DOHH2 (cell line): ENCODE measurements around the gene MARK4.

Experiments
- H3F3A ChIP-seq: fragments of 200-600 bp; sonication (generic), shearing (Covaris generic); 2 replicates; pipeline ENCODE4 v1.6.0; 2016; ENCODE audit warnings: antibody characterized with exemption, mild to moderate bottlenecking; ENCODE audit not compliant: control insufficient read depth, insufficient read depth
- H3K27ac ChIP-seq: fragments of 200-600 bp; sonication (generic); 2 replicates; pipeline ENCODE4 v1.5.1; 2014; ENCODE audit warnings: low read depth, mild to moderate bottlenecking, low read length, moderate library complexity
- H3K27me3 ChIP-seq: fragments of 200-600 bp; sonication (generic); 2 replicates; pipeline ENCODE4 v1.6.1; 2014; ENCODE audit warnings: mild to moderate bottlenecking, low read length, mixed read lengths; ENCODE audit not compliant: control insufficient read depth
- H3K36me3 ChIP-seq: fragments of 200-600 bp; sonication (generic); 2 replicates; pipeline ENCODE4 v1.6.1; 2014; ENCODE audit warnings: mild to moderate bottlenecking, low read length, moderate library complexity, mixed read lengths; ENCODE audit not compliant: control insufficient read depth
- H3K4me1 ChIP-seq: fragments of 200-600 bp; sonication (generic); 2 replicates; pipeline ENCODE4 v1.6.1; 2014; ENCODE audit warnings: mild to moderate bottlenecking, low read length, mixed read lengths; ENCODE audit not compliant: control insufficient read depth
- H3K4me2 ChIP-seq: fragments of 200-600 bp; sonication (generic); 2 replicates; pipeline ENCODE4 v1.6.0; 2014; ENCODE audit warnings: mild to moderate bottlenecking, low read length, moderate library complexity
- H3K4me3 ChIP-seq: fragments of 200-600 bp; sonication (generic); 2 replicates; pipeline ENCODE4 v1.5.1; 2014; ENCODE audit warnings: mild to moderate bottlenecking, low read length, mixed read lengths
- H3K79me2 ChIP-seq: fragments of 200-600 bp; sonication (generic); 2 replicates; pipeline ENCODE4 v1.6.1; 2014; ENCODE audit warnings: mild to moderate bottlenecking, low read length, mixed read lengths; ENCODE audit not compliant: control insufficient read depth
- H3K9me2 ChIP-seq: fragments of 200-600 bp; sonication (generic); replicated peaks from 2 replicates; pipeline ENCODE4 v1.6.1; 2014; ENCODE audit warnings: mild to moderate bottlenecking, low read length, mixed read lengths; ENCODE audit not compliant: control insufficient read depth
- H3K9me3 ChIP-seq: fragments of 200-600 bp; sonication (generic); 2 replicates; pipeline ENCODE4 v1.6.1; 2014; ENCODE audit warnings: antibody characterized with exemption, low read length, mixed read lengths; ENCODE audit not compliant: control insufficient read depth, insufficient read depth
- H4K20me1 ChIP-seq: fragments of 200-600 bp; sonication (generic); 2 replicates; pipeline ENCODE4 v1.6.0; 2014; ENCODE audit warnings: low read depth, mild to moderate bottlenecking, antibody characterized with exemption, low read length, moderate library complexity; ENCODE audit not compliant: control insufficient read depth, insufficient read depth
- EZH2phosphoT487 ChIP-seq: fragments of 200-600 bp; sonication (generic); IDR thresholded peaks from 2 replicates; pipeline ENCODE4 v1.6.1; 2017; ENCODE audit warnings: borderline replicate concordance, mild to moderate bottlenecking, antibody characterized with exemption, low read length, moderate library complexity, mixed read lengths
- TF ChIP-seq, protein P1 (sequence below): fragments of 200-600 bp; sonication (generic); IDR thresholded peaks from one replicate; pipeline ENCODE4 v1.5.1; 2014; ENCODE audit warnings: antibody characterized with exemption, mild to moderate bottlenecking, low read depth, low read length; ENCODE audit not compliant: poor library complexity, severe bottlenecking

MARK4 gene

DNA sequence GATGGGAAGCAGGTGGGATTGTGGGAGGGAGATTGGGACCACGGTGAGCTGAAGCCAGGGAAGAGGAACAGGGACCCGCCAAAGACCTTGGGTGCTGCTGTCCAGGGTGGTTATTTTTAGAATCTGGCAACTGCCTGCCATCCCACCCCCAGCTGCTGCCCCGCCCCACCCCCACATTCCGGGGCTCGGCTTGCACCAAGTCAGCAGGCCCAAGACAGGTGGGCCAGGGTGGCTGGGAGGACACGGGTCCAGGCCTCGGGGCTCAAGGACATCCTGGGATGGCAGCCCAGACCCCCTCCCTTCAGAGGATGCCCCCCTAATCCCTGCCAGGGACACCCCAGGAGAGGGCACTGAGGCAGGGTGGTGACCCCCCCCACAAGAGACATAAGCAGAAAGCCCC lies 70.8 kb downstream of the MARK4 start:
- TF ChIP-seq, protein P1, sequence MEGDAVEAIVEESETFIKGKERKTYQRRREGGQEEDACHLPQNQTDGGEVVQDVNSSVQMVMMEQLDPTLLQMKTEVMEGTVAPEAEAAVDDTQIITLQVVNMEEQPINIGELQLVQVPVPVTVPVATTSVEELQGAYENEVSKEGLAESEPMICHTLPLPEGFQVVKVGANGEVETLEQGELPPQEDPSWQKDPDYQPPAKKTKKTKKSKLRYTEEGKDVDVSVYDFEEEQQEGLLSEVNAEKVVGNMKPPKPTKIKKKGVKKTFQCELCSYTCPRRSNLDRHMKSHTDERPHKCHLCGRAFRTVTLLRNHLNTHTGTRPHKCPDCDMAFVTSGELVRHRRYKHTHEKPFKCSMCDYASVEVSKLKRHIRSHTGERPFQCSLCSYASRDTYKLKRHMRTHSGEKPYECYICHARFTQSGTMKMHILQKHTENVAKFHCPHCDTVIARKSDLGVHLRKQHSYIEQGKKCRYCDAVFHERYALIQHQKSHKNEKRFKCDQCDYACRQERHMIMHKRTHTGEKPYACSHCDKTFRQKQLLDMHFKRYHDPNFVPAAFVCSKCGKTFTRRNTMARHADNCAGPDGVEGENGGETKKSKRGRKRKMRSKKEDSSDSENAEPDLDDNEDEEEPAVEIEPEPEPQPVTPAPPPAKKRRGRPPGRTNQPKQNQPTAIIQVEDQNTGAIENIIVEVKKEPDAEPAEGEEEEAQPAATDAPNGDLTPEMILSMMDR, result no peak
- TF ChIP-seq EZH2phosphoT487, result no peak
- H3F3A ChIP-seq, result no peaks in the 10 kb centered on the region
- H4K20me1 ChIP-seq, result no peaks in the 10 kb centered on the region
- H3K27ac ChIP-seq, result no peak overlapping the region
- H3K79me2 ChIP-seq, result no peaks in the 10 kb centered on the region
- H3K9me2 ChIP-seq, result no peaks in the 10 kb centered on the region
- no peak overlapping the region for H3K4me3 ChIP-seq
- H3K4me1 ChIP-seq, result peaks cover 9% of the 10 kb centered on the region
- H3K4me2 ChIP-seq, result no peak overlapping the region
- H3K36me3 ChIP-seq, result no peaks in the 10 kb centered on the region
- H3K9me3 ChIP-seq, result no peaks in the 10 kb centered on the region
- peaks cover 17% of the 10 kb centered on the region for H3K27me3 ChIP-seq

DNA sequence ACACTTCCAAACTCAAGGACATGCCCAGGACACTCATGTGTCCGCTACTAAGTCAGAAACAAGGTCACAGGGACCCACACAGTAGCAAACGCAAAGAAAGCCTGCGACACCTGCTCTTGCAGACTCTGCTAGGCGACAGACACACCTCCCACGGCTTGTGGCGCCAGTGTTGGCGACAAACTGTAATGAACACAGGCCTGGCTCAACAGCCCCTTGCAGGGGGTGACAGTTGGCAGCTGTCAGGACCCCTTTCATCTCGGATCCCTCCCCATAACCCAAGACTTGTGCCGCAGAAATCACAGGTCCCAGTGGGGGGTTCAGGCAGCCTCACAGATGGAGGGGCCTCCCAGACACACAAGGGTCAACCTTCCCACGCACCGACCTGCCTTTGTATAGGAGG lies 71.2 kb downstream of the MARK4 start:
- TF ChIP-seq, protein P1, result no peak
- no peak for TF ChIP-seq EZH2phosphoT487
- Histone ChIP-seq H3K4me2 (no peak overlapping the region), H3K9me3 (no peaks in the 10 kb centered on the region), H3K36me3 (no peaks in the 10 kb centered on the region), H3F3A (no peaks in the 10 kb centered on the region), H3K27me3 (peaks cover 17% of the 10 kb centered on the region), H4K20me1 (no peaks in the 10 kb centered on the region), H3K79me2 (no peaks in the 10 kb centered on the region), H3K4me3 (no peak overlapping the region), H3K4me1 (peaks cover 9% of the 10 kb centered on the region), H3K27ac (no peak overlapping the region), H3K9me2 (no peaks in the 10 kb centered on the region)

DNA sequence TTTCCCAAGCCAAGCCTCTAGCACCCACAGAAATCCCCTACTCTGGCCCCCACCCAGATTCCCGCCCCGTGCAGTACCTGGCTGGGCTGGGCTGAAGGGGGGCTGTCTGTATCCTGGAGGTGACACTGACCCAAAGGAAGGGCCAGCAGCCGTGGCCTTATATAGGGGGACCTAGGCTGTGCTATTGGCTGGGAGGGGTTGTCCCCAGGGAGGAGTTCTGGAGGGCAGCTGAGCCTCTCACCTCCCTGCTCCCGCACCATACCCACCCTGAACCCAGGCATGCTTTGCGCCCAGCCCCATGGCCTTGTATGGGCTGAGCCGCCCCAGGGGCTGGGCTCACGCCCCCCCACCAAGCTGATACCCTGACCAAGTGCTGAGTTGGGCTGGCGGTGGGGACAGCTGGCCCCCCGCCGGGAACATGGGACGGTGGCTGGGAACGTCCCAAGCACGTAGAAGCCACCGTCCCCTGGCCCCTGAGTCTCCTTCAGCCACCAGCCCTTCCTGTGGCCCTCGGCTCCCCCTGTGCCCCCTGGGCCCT lies 71.7 kb downstream of the MARK4 start, which contains the start of gene CKM:
Gene CKM, minus strand, starts transcription at position 132 of the 538 bp plus-strand sequence. CDS start 3,162 bp downstream, outside the sequence.
- no peaks in the 10 kb centered on the region for H3K36me3 ChIP-seq
- no peak within 1 kb of the TSS for H3K4me3 ChIP-seq
- H3K27ac ChIP-seq, result no peak within 1 kb of the TSS
- no peaks in the 10 kb centered on the region for H3K79me2 ChIP-seq
- H3K9me3 ChIP-seq, result no peaks in the 10 kb centered on the region
- H3F3A ChIP-seq, result no peaks in the 10 kb centered on the region
- TF ChIP-seq, protein P1, result no peak
- no peak for TF ChIP-seq EZH2phosphoT487
- peaks cover 17% of the 10 kb centered on the region for H3K27me3 ChIP-seq
- no peaks in the 10 kb centered on the region for H4K20me1 ChIP-seq
- no peaks in the 10 kb centered on the region for H3K9me2 ChIP-seq
- H3K4me1 ChIP-seq, result peaks cover 9% of the 10 kb centered on the region
- H3K4me2 ChIP-seq, result no peak within 1 kb of the TSS
